Type B pancreatic cell (in vitro differentiated cells): ENCODE data around the gene AHCYL2. TPM values are rescaled to one million over a fixed set of nuclear protein-coding genes. Genes with fewer than 3 reads are reported as not detected.
"Not testable (repeated sequence)": the region's sequence is repeated elsewhere in the genome, so short reads cannot be mapped to it uniquely, and the experiment has no call there.

Experiments
- DNase-seq: peaks from one replicate; pipeline ENCODE4 v3.0.0; 2021; ENCODE audit warnings: mixed read lengths; ENCODE audit not compliant: unreplicated experiment; ENCODE audit errors: extremely low spot score
- H3K27ac Mint-ChIP-seq: 2 replicates; pipeline ENCODE4 v1.8.0; 2021; ENCODE audit warnings: mild to moderate bottlenecking, mixed read lengths
- H3K27me3 Mint-ChIP-seq: 2 replicates; pipeline ENCODE4 v1.8.0; 2021; ENCODE audit warnings: mixed read lengths
- H3K36me3 Mint-ChIP-seq: 2 replicates; pipeline ENCODE4 v1.8.0; 2021; ENCODE audit warnings: mixed read lengths
- H3K4me1 Mint-ChIP-seq: one replicate; pipeline ENCODE4 v1.8.0; 2021; ENCODE audit warnings: mixed read lengths; ENCODE audit not compliant: unreplicated experiment
- H3K4me3 Mint-ChIP-seq: 2 replicates; pipeline ENCODE4 v1.8.0; 2021; ENCODE audit warnings: mild to moderate bottlenecking, mixed read lengths
- H3K9me3 Mint-ChIP-seq: 2 replicates; pipeline ENCODE4 v1.8.0; 2021; ENCODE audit warnings: mixed read lengths
- CTCF ChIP-seq: fragments of 200-600 bp; sonication (generic); conservative IDR thresholded peaks from 2 replicates; pipeline ENCODE4 v1.5.0; 2021; ENCODE audit warnings: antibody characterized with exemption, mild to moderate bottlenecking
- total RNA-seq: library from RNA; stranded (reverse); gene quantifications from 2 replicates; pipeline ENCODE4 v1.2.1, GENCODE V29; 2021; ENCODE audit warnings: low replicate concordance

AHCYL2 gene
- total RNA-seq, 1 donor from 2014 or later = 27.8 TPM

DNA sequence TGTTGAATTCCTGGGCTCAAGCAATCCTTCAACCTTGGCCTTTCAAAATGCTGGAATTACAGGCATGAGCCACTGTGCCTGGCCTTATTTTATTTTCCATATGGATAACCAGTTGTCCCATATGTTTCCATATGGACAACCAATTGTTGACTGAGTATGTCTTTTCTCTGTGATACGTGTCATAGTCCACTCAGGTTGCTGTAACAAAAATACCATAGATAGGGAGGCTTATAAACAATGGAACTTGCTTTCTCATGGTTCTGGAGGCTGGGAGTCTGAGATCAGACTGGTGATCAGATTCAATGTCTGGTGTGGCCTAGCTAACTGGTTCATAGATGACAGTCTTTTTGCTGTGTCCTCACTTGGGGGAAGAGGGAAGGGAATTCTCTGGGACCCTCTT is 19.4 kb downstream of the AHCYL2 start:
- H3K36me3 Mint-ChIP-seq = peaks cover 7% of the 10 kb centered on the region

GRCh38 chr7:129245533-129245932 is 20.7 kb downstream of the AHCYL2 start:
- Mint-ChIP-seq H3K27me3 (no peaks in the 10 kb centered on the region), H3K36me3 (peaks cover 7% of the 10 kb centered on the region), H3K9me3 (no peaks in the 10 kb centered on the region), H3K27ac (no peak overlapping the region), H3K4me1 (no peaks in the 10 kb centered on the region), H3K4me3 (no peak overlapping the region)
- TF ChIP-seq CTCF = no peak
- DNase-seq = no peak

More for the DNA sequence above, 19.4 kb downstream of the AHCYL2 start:
- Mint-ChIP-seq H3K4me1 (no peaks in the 10 kb centered on the region), H3K27ac (no peak overlapping the region), H3K9me3 (no peaks in the 10 kb centered on the region), H3K27me3 (no peaks in the 10 kb centered on the region), H3K4me3 (no peak overlapping the region)
- no peak for DNase-seq
- no peak for TF ChIP-seq CTCF

DNA sequence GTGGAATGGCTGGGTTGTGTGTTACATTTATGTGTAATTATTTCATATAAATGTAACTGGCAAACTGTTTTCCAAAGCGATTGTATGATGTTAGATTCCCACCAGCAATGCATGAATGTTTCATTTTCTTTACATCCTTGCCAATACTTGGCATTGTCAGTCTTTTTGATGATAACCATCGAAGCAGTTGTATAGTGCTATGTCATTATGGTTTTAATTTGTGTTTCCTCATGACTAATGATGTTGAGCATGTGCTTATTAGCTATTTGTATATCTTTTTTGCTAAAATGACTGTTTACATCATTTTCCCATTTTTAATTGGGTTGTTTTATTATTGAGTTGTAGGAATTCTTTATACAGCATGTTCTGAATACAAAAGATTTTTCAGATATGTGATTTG is 22.3 kb downstream of the AHCYL2 start:
- peaks cover 3% of the 10 kb centered on the region for H3K4me1 Mint-ChIP-seq
- H3K27me3 Mint-ChIP-seq = no peaks in the 10 kb centered on the region
- H3K4me3 Mint-ChIP-seq = no peak overlapping the region
- no peak for DNase-seq
- no peak overlapping the region for H3K27ac Mint-ChIP-seq
- H3K36me3 Mint-ChIP-seq = peaks cover 7% of the 10 kb centered on the region
- TF ChIP-seq CTCF = no peak
- H3K9me3 Mint-ChIP-seq = no peaks in the 10 kb centered on the region

- Mint-ChIP-seq H3K27ac (no peak overlapping the region), H3K9me3 (no peaks in the 10 kb centered on the region), H3K36me3 (peaks cover 3% of the 10 kb centered on the region), H3K4me1 (peaks cover 4% of the 10 kb centered on the region), H3K4me3 (no peak overlapping the region), H3K27me3 (no peaks in the 10 kb centered on the region)
- DNase-seq = no peak
- TF ChIP-seq CTCF = no peak
Observed at GRCh38 chr7:129252128-129252527, 27.3 kb downstream of the AHCYL2 start.

- DNase-seq, H3K27ac Mint-ChIP-seq, H3K9me3 Mint-ChIP-seq, H3K36me3 Mint-ChIP-seq, H3K4me3 Mint-ChIP-seq, H3K4me1 Mint-ChIP-seq, H3K27me3 Mint-ChIP-seq: not testable (repeated sequence)
Observed at GRCh38 chr7:129252603-129253002, 27.8 kb downstream of the AHCYL2 start.

DNA sequence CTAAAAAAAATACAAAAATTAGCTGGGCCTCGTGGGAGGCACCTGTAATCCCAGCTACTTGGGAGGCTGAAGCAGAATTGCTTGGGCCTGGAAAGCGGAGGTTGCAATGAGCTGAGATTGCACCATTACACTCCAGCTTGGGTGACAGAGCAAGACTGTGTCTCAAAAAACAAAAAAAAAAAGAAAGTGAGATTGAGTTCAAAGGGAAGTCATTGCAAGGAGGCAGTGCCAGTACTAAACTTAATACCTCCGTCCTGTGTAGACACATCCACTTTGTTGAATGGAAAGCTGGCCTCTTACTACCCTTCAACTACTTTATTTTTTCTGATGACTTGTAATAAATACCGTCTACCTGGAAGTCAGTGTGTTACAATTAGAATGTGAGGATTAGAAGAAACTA is 31.0 kb downstream of the AHCYL2 start:
- Mint-ChIP-seq H3K4me3 (no peak overlapping the region), H3K27me3 (no peaks in the 10 kb centered on the region), H3K4me1 (peaks cover 8% of the 10 kb centered on the region), H3K27ac (no peak overlapping the region), H3K36me3 (peaks cover 3% of the 10 kb centered on the region), H3K9me3 (no peaks in the 10 kb centered on the region)
- DNase-seq = no peak
- no peak for TF ChIP-seq CTCF
